Measurements from ENCODE around the gene HIBCH. TPM values are rescaled to one million over a fixed set of nuclear protein-coding genes. Genes with fewer than 3 reads are reported as not detected.
A peak's percentile ranks its signal among the peaks of the same experiment; 100 is the strongest.
"Not testable (repeated sequence)": the region's sequence is repeated elsewhere in the genome, so short reads cannot be mapped to it uniquely, and the experiment has no call there.

Gene HIBCH
- total RNA-seq, 2 donors from 2014 or later, result 24.7 to 28.0 TPM

DNA sequence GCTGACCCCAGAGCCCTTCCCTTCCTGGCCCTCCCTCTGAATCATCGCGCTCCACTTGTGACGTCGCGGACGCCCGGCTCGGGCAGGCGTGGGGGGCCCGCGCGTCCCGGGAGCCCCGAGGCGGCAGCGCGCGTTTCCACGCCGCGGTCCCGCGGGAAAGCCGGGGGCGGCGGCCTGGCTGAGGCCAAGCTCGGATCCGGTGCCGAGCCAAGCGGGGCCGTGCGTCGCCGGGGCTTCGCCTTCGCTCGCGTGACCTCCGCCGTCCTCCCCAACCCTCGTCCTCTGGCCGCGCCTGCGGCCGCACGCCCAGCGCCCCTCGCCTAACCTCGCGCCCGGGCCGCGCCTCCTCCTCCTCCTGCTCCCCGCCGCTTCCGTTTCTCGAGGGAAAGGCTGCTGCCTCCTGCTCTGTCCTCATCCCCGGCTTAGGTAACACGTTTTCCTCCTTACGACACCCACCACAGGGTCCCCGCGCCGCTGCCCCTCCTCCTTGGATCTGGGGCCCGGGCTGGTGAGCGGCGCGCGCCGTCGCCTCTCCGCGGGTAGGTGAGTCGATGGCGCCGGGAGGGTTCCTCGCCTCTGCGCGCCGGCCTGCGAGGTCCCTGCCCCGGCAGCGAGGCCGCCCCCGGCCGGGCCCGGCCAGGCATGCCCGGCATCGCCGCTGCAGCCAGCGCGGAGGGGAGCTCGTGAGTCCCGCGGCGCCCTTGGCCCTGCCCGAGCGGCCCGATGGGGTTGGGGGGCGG is 24.1 kb upstream of the HIBCH start, which contains the start of gene INPP1:
Gene INPP1, plus strand, starts transcription at position 54 of the 740 bp plus-strand sequence. CDS start 16,514 bp downstream, outside the sequence.
- peak; percentile 91 to 95 for ATAC-seq
- DNase-seq, result peak; percentile 89
- intact Hi-C loops (cut with DNase I), result loop anchor here in 1 of 2 donors (10.0 kb wide), 1 partner anchor 461 kb away; no protein-coding TSS in a partner anchor

DNA sequence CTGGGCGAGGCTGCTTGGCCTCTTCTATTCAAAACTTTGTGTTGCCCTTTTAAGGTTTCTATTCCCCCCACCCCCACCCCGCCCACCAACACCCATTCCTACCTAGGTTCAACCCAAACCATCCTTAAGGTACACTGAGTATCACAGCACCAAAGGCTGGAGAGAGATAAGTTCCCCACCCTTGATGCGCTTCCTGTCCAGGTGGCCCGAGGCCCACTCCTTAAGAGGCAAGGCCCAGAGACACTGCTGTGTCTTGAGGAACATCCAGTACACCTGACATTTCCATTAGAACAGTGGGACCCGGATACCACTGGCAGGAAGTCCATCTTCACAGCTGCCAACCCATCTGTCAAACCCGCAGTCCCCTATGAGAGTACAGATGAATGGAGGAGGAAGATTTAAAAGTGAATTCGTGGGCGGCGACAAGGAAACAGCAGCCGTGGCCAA is 23.5 kb upstream of the HIBCH start:
- intact Hi-C loops (cut with DNase I), result loop anchor here in 1 of 2 donors (10.0 kb wide), 1 partner anchor 462 kb away; no protein-coding TSS in a partner anchor
- ATAC-seq, result no peak
- DNase-seq, result no peak

DNA sequence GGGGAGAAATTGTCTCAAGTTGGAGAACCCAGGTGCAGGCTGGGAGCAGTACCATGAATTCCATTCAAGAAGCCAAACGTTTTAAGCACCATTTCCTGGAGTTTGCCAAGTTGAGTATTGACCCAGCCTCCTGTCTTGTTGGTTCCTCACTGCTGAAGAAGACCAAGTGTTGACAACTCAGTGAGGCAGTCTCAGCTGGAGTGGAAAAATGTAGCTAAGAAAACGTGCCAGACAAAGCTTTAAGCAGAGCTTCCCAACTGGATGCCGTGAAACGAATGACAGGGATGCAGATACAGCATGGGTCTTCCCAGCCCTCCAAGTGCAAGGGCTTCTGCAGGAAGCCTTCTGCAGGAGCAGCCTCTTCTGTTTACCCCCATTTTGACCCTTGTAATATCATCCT is 23.0 kb upstream of the HIBCH start:
- ATAC-seq (no peak), DNase-seq (no peak)
- intact Hi-C loops (cut with DNase I), result loop anchor here in 1 of 2 donors (10.0 kb wide), 1 partner anchor 462 kb away; no protein-coding TSS in a partner anchor

DNA sequence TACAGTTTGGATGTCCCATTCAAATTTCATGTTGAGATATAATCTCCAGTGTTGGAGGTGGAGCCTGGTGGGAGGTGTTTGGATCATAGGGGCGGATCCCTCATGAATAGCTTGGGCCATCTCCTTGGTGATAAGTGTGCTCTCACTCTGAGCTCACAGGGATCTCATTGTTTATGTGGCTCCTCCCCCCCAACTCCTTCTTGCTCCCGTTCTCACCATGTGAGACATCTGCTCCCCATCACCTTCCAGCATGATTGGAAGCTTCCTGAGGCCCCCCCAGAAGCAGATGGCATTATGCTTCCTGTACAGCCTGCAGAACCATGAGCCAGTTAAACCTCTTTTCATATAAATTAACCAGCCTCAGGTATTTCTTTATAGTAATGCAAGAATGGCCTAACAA is 20.7 kb upstream of the HIBCH start:
- no peak for ATAC-seq
- no peak for DNase-seq
- intact Hi-C loops (cut with DNase I), result loop anchor here in 1 of 2 donors (10.0 kb wide), 1 partner anchor 464 kb away; no protein-coding TSS in a partner anchor

- intact Hi-C loops (cut with DNase I), result no loop called here
- DNase-seq (no peak), ATAC-seq (no peak)
Observed at GRCh38 chr2:190339394-190339793, 19.8 kb upstream of the HIBCH start.

DNA sequence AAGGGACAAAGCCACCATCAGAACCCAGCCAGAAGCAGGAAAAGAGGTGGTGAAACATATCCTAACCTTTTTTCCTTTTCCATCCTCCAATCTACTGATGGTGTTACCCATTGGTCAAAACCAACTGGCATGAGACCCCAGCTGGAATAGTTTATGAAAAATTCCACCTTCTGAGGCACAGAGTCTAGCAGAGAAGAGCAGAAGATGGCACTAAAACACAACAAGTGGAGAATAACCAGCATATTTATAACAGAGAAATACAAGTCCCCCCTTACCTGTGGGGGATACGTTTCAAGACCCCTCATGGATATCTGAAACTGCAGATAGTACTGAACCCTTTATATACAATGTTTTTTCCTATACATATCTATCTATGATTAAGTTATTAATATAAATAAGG is 18.8 kb upstream of the HIBCH start:
- intact Hi-C loops (cut with DNase I), result no loop called here

DNA sequence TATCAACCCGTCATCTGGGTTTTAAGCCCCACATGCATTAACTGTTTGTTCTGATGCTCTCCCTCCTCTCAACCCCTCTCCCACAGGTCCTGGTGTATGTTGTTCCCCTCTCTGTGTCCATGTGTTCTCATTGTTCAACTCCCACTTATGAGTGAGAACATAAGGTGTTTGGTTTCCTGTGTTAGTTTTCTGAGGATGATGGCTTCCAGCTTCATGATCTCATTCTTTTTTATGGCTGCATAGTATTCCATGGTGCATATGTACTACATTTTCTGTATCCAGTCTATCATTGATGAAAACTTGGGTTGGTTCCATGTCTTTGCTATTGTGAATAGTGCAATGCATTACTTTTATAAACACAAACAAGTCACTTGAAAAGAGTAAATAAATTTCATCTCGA is 16.8 kb upstream of the HIBCH start:
- intact Hi-C loops (cut with DNase I), result no loop called here
- DNase-seq (no peak), ATAC-seq (no peak)

More for the DNA sequence above, 18.8 kb upstream of the HIBCH start:
- no peak for ATAC-seq
- DNase-seq, result no peak

DNA sequence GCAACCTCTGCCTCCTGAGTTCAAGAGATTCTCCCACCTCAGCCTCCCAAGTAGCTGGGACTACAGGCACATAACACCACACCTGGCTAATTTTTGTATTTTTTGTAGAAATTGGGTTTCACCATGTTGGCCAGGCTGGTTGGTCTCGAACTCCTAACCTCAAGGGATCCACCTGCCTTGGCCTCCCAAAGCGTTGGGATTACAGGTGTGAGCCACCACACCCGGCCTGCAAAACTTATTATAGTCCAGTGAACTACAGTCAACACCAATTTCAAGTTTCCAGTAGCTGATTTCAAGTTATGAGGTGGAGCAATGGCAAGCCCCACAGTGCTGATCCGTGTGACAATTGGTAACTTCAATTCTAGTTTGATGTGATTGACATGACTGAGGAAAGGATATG is 16.0 kb upstream of the HIBCH start:
- intact Hi-C loops (cut with DNase I); ATAC-seq: not testable (repeated sequence)

GRCh38 chr2:190335225-190335559 is 15.6 kb upstream of the HIBCH start:
- ATAC-seq (no peak), DNase-seq (no peak)
- intact Hi-C loops (cut with DNase I), result no loop called here

More for the DNA sequence above, 16.0 kb upstream of the HIBCH start:
- DNase-seq, result not testable (repeated sequence)

DNA sequence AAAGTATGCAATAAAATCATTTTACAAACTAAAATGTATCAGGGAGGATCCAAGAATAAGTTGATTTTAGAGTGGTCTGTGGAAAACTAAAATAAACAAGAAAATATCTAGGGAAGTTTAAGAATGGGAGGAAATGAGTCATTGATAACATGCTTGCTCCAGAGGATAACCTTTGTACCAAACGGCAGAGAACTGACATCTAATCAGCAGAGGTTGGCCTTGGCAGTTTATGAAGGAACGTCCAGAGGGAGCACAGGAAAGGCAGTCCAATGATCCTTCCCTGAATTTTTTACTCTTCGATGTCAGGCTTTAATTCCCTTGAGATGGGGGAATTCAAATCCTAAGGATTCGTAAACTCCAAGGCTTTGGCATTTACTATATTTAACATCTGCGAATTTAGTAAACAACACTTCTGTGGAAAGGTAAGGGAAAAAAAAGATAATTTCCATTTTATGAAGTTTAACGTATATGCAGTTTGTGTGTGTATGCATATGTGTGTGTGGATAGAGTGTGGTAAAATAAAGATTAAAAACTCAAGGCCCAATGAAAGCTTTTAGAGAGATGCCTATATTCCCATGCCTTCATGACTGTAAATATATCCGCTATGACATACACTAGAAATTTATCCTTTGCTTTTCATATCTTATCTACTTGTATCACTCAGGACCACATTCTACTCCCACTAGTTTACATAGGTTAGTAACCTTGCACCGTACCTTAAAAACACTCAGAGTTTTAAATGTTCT is 15.0 kb upstream of the HIBCH start:
- DNase-seq (no peak), ATAC-seq (peak; percentile 79 to 89)
- intact Hi-C loops (cut with DNase I), result no loop called here

DNA sequence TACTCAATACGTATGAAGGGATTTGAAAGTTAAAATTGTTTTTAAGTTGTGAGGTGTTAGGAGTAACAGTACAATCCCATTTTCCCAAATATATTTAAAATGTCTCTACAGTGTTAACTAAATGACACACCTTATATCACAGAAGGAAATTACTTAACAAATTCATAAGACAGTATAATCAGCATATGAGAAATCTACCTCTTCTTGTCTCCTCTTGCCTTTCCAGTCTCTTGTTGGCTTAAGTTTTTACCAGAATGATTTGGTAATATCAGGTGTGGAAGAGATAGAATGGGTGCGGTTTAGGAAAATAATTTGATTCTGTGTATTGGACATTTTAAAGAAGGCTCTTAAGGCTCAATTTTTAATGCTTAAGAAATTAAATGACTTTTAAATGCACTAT is 14.3 kb upstream of the HIBCH start:
- intact Hi-C loops (cut with DNase I), result no loop called here

DNA sequence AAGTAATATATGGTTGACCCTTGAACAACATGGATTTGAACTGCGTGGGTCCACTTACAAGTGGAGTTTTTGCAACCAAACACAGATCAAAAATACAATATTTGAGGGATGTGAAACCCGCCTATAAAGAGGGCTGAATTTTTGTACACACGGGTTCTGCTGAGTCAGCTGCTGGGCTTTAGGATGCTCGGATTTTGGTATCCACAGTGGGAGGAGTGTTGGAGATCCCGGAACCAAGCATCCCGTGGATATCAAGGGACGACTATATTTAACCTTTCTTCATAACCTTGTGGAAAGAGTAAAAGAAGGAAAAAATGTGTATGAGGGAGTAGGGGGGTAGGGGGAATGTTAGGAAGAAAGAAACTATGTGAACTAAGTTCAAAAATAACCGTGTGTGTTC is 13.8 kb upstream of the HIBCH start:
- no peak for DNase-seq
- no peak for ATAC-seq
- intact Hi-C loops (cut with DNase I), result no loop called here

More for the DNA sequence above, 14.3 kb upstream of the HIBCH start:
- ATAC-seq, result no peak
- DNase-seq, result no peak

DNA sequence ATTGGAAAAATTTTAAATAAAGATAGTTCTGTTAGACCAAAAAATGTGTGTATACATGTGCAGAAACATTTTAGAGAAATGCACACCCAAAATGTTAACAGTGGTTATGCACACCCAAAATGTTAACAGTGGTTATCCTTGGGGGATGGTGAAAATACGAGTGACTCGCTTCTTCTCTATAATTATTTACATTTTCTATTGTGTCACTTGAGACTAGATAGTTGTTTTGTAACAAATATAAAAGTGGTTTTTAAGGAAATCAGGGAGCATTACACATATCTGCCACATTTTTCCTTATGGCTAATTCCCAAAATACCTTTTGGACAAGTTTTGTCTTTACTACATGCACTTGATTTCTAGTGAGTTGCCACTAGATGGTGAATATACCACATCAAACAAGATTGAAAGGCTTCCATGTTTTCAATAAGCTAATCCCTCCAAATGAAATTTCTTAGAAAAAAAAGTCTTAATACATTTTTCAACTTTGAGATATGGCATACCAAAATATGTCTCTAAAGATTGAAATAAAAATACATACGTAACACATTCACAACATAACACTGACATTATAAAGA is 9.0 kb upstream of the HIBCH start:
- ATAC-seq (no peak), DNase-seq (no peak)
- intact Hi-C loops (cut with DNase I), result no loop called here

DNA sequence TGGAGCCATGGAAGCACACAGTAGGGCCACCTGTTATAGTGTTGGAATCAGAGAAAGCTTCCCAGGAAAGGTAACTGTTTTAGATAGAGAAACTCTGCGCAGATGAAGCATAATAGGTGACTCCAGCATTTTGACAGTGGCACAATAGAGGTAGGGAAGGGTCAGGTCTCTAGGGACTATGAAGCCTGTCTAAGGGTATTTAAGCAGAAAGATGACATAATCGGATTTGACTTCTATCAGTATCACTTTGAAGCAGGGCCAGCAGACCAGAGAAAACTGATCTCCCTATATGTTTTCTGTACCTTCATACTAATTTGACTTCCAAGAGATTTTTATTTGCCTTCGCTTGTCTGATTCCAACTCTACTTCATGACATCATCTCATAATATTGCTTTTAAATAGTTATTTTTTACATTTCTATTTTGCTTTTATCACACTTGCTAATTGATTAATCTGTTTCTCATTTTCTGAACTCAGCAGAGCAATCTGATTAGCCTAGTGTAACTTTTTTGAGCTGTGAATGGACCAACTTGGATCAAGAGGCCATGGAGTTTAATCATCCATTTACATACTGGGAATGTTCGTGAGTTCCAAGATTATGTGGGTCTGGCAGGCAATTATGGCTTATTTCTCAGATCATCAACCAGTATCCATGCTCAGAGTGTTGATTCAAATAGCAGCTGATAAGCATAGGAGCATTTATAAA is 8.4 kb upstream of the HIBCH start:
- no peak for DNase-seq
- ATAC-seq, result no peak
- intact Hi-C loops (cut with DNase I), result no loop called here

GRCh38 chr2:190325588-190325987 is 6.0 kb upstream of the HIBCH start:
- intact Hi-C loops (cut with DNase I), result no loop called here
- no peak for ATAC-seq
- DNase-seq, result no peak

DNA sequence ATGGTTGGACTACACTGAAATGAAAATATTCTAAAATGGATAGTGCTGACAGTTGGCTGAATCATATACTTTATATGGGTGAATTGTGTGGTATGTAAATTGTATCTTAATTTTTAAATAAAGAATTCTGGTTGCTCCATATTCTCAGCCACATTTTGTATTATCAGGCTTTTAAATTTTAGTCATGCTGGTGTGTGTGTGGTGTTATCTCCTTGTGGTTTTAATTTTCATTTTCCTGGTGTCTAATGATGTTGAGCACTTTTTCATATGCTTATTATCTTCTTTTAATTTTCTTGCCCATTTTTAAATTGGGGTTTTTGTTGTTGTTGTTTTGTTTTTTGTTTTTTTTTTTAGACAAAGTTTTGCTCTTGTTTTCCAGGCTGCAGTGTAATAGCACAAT is 3.8 kb upstream of the HIBCH start:
- DNase-seq (no peak), ATAC-seq (no peak)
- intact Hi-C loops (cut with DNase I), result no loop called here

GRCh38 chr2:190320696-190321095 is 1.1 kb upstream of the HIBCH start:
- intact Hi-C loops (cut with DNase I), result no loop called here
- DNase-seq (no peak), ATAC-seq (no peak)

- intact Hi-C loops (cut with DNase I), result no loop called here
- peak; percentile 17 to 35 for ATAC-seq
- DNase-seq, result no peak
Observed at GRCh38 chr2:190318931-190319554, 583 bp downstream of the HIBCH start.

DNA sequence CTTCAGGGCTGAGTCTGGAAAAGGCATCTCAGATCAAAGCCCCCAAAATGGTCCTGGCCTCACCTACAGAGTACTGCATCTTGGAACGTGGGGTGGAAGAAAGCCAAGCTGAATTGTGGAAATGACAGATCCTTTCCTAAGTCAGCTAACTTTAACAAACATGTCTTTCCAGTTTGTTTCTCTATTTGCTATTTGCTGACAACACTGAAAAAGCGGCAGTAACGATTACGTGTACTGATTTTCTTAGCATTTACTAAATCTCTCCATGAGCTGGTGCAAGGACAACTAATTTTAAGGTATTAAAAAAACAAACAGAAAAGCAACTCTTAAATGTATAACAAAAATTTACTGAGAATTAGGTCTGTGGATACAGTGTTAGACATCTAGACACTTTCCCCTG is 1.1 kb downstream of the HIBCH start:
- DNase-seq, result no peak
- ATAC-seq, result no peak
- intact Hi-C loops (cut with DNase I), result no loop called here

Measured in left cardiac atrium (tissue), 4 donors.